GM12864 (cell line): ENCODE data around the gene KRTAP5-1.

Source experiments
- DNase-seq: peaks from one replicate; pipeline ENCODE4 v3.0.0-alpha.2; 2011; ENCODE audit warnings: low read depth
- H3K4me3 ChIP-seq: 2 replicates; pipeline ENCODE4 v1.5.1; 2011; ENCODE audit warnings: mild to moderate bottlenecking, low read depth, low read length, control low read depth
- CTCF ChIP-seq: IDR thresholded peaks from 2 replicates; pipeline ENCODE4 v1.5.1; 2011; ENCODE audit warnings: low read depth, mild to moderate bottlenecking, moderate library complexity, low read length, control low read depth, inconsistent platforms; ENCODE audit errors: missing control alignments

Gene KRTAP5-1

DNA sequence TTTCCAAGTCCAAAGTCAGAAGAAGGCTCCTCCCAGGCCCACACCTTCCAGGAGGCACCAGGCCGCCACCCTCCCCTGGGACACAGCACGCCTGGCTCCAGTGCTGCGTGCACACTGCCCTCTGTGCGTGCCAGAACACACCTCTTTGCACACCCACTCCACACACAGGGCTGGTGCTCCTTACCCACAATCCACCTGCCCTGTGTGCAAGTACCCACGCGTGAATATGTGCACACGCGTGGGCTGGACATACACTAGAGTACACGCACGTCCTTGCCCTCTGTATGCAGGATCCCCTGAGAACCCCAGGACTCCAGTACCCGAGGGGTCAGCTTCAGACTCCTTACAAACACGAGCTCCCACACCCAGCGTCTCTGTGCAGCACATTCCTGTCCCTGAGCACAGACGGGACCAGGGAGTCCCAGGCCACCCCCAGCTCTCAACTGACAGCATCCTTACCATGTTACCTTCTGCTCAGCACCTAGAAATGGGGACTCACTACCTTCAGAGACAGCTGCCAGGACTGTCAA is 15.8 kb downstream of the KRTAP5-1 start:
- H3K4me3 ChIP-seq: no peak overlapping the region
- DNase-seq: no peak
- no peak for TF ChIP-seq CTCF

DNA sequence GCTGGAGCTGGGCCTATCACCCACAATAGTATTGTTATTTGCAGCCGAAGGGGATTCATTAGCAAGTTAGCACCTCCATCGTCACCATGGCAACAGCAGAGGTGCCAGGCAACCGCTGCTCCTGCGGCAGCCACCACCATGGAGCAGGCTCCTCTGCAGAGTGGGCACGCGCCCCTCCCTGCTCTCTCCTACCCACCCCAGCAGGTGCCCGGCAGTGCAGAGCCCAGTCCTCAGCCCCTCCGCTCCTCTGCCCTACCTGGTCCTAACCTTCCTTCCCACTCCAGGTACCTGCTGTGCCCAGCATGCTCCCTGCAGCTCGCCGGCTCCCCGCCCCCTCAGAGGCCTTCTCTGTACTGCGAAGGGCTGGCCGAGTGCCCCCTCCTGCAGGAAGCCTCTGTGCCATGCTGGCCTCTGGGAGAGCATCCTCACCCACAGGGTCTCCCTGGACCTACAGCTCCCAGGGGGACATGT is 16.6 kb downstream of the KRTAP5-1 start:
- no peak for DNase-seq
- TF ChIP-seq CTCF: no peak
- H3K4me3 ChIP-seq: no peak overlapping the region

DNA sequence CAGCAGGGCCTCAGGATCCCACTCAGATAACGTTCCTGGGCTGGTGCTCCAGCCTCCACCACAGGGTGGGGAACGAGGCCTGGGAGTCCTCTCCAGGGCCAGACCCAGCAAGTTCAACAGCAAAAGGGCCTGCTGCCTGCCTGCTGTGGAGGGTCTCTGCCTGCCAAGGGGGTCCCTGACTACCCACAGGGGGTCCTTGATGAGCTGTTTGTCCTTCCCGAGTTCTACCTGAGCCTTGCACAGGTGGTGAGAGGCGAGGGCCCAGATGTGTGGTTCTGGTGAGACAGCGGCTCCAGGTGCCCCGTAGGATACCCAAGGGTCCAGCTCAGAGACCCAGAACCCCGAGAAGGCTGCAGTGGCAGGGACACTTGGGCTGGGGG is 17.4 kb downstream of the KRTAP5-1 start:
- H3K4me3 ChIP-seq: no peak overlapping the region
- no peak for DNase-seq
- TF ChIP-seq CTCF: no peak

- TF ChIP-seq CTCF: no peak
- no peak overlapping the region for H3K4me3 ChIP-seq
- DNase-seq: no peak
These were observed 17.9 kb downstream of the KRTAP5-1 start for GRCh38 chr11:1567052-1567720.

DNA sequence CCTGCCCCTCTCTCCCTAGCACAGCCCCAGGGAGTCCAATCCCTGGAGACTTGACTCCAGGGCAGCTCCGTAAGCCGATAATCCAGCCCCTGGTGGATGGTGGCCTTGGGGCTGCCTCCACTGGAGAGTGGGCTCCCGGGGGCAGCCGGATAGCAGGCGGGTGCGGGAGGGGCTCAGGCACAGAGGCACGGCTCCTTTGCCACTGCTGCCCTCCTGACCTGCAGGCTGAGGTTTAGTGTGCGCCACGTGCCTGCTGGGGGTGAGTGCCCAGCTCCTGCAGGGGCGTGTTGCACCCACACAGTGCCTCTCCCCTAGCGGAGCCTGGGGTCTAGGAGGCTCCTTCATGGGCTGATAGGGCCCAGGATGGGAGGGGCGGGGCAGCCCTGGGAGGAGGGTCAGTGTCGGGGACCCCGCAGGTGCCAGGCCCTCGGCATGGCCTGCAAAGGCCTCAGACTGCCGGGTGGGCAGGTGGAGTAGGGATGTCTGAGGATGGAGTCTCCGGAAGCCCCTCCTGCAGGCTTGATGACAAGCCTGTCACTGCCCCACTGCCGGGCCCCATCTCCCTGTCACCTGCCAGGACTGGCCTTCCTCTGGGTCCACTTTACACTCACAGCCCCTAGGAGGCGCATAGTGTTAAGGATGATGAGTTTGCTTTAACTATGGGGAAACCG is 18.6 kb downstream of the KRTAP5-1 start:
- DNase-seq: no peak
- H3K4me3 ChIP-seq: no peak overlapping the region
- peak; percentile 37 for TF ChIP-seq CTCF

DNA sequence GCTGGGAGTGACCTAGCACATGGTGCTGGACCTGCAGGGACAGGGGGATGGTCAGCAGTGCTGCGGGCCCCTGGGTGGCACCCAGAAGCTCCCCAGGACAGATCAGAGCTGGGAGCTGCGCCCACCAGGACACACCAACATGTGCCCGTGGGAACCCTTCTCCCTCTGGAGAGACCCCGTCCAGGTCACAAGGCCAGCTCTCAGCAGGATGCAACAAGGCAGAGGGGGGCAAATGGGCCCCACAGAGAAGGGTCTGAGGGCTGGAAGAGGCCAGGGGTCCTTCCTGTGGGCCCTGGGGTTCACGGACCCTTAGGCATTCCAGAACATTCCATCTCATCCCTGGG is 19.2 kb downstream of the KRTAP5-1 start:
- TF ChIP-seq CTCF: no peak
- no peak for DNase-seq
- no peak overlapping the region for H3K4me3 ChIP-seq
